Fibroblast of mammary gland (primary cell): ENCODE data around the gene SF3B6.
"Not testable (repeated sequence)": the region's sequence is repeated elsewhere in the genome, so short reads cannot be mapped to it uniquely, and the experiment has no call there.

ENCODE experiments used
- DNase-seq: peaks from one replicate; pipeline ENCODE4 v3.0.0-alpha.2; 2010; ENCODE audit warnings: low read depth
- H3K4me3 ChIP-seq: 2 replicates; pipeline ENCODE4 v1.5.1; 2011; ENCODE audit warnings: low read depth, mild to moderate bottlenecking, low read length, moderate library complexity; ENCODE audit not compliant: control insufficient read depth
- TF ChIP-seq, protein P1 (sequence below): conservative IDR thresholded peaks from 2 replicates; pipeline ENCODE4 v1.5.1; 2011; ENCODE audit warnings: low read depth, low read length, inconsistent platforms; ENCODE audit not compliant: control insufficient read depth, insufficient read depth

Gene SF3B6

DNA sequence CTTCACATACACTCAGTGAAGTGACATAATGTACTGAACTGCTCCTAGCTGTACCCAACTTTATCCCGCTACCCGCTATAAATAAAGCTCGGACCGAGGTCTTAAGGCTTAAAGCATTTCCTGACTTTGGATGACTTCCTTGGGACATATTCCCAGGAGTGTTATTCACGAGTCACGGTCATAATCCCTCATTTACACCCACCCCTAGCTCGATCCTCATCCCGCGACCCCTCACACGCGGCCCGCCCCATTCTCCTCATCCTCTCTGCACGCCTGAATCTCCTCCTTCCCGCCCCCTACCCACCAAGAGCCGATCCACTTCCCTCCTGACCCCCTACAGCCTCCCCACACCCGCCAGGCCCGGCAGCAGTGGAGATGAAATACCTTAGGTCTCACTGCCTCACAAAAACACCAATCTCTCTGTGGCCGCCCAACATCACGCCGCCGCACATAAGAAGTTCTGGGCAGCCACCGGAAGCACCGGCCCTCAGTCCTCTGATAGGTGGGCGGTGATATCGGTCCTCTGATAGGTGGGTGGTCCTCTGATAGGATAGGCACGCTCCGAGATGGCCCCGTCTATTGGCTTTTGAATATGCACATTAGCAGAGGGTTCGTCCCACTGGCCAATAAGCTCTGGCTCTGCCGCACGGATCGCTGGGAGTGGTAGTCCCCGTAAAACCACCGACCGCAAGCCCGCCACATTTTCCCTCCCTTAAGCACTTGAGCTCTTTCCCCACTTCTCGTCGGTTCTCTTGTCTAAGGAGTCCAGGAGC lies 29.0 kb downstream of the SF3B6 start, which contains the start of gene WDCP:
WDCP (minus strand) TSS at position 462 of the 773 bp plus-strand sequence. CDS start 7,897 bp downstream, outside the sequence.
- H3K4me3 ChIP-seq = peak within 1 kb of the TSS; percentile 96
- DNase-seq = peak; percentile 98
- TF ChIP-seq, protein P1, sequence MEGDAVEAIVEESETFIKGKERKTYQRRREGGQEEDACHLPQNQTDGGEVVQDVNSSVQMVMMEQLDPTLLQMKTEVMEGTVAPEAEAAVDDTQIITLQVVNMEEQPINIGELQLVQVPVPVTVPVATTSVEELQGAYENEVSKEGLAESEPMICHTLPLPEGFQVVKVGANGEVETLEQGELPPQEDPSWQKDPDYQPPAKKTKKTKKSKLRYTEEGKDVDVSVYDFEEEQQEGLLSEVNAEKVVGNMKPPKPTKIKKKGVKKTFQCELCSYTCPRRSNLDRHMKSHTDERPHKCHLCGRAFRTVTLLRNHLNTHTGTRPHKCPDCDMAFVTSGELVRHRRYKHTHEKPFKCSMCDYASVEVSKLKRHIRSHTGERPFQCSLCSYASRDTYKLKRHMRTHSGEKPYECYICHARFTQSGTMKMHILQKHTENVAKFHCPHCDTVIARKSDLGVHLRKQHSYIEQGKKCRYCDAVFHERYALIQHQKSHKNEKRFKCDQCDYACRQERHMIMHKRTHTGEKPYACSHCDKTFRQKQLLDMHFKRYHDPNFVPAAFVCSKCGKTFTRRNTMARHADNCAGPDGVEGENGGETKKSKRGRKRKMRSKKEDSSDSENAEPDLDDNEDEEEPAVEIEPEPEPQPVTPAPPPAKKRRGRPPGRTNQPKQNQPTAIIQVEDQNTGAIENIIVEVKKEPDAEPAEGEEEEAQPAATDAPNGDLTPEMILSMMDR = no peak

DNA sequence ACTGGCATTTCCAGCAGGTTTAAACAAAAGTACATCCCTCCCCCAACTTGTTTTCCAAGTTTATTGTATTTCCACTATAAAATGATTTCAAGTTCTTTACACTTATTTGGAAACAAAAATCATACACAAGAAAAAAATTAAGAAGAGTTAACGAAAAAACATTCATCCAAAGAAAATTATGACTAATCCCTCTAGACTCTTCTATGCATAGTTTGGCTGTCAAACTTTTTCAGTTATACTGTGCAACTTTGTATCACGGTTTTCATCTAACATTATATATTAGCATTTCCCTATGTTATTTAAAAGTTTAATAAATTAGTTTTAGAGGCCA lies 29.6 kb downstream of the SF3B6 start:
- TF ChIP-seq, protein P1 = no peak
- DNase-seq = peak; percentile 10
- H3K4me3 ChIP-seq = peak overlapping the region; percentile 96

DNA sequence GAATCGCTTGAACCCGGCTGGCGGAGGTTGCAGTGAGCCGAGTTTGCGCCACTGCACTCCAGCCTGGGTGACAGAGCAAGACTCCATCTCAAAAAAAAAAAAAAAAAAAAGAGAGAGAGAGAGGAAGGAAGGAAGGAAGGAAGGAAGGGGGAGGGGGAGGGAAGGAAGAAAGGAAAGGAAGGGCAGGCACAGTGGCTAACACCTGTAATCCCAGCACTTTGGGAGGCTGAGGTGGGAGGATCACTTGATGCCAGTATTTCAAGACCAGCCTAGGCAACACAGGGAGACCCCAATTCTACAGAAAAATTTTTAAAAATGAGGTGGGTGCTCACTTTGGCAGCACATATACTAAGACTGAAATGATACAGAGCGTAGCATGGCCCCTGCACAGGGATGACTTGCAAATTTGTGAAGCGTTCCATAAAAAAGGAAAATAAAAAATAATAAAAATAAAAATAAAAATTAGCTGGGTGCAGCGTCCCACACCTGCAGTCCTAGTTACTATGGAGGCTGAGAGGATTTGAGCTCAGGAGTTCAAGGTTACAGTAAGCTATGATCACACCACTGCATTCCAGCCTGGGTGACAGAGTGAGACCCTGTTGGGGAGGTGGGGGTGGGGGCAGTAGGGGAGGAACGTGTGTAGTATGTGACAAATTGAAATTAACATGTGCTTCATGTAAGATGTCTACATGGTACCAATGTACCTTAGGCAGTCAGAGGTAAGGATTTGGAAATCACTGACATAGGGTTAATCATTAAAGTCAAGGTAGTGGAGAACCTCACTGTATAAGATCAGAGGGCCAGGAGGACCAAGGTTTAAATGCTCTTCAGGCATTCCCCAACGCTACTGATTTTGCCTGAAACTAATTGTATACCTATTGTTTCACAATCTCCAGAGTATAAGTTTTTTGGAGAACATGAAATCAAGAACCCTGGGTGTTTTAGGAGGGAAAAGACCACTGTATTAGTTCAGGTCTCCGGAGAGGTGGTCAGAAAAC lies 30.3 kb downstream of the SF3B6 start:
- TF ChIP-seq, protein P1 = no peak
- DNase-seq = no peak
- H3K4me3 ChIP-seq = peak overlapping the region; percentile 96

DNA sequence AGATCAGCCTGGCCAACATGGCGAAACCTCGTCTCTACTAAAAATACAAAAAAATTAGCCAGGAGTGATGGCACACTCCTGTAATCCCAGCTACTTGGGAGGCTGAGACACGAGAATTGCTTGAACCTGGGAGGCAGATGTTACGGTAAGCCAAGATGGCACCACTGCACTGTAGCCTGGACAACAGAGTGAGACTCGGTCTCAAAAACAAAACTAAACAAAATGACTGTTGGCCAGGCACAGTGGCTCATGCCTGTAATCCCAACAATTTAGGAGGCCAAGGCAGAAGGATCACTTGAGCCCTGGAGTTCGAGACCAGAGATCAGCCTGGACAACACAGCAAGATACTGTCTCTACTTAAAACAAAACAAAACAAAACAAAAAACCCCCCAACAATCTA lies 33.0 kb downstream of the SF3B6 start:
- H3K4me3 ChIP-seq, DNase-seq: not testable (repeated sequence)

DNA sequence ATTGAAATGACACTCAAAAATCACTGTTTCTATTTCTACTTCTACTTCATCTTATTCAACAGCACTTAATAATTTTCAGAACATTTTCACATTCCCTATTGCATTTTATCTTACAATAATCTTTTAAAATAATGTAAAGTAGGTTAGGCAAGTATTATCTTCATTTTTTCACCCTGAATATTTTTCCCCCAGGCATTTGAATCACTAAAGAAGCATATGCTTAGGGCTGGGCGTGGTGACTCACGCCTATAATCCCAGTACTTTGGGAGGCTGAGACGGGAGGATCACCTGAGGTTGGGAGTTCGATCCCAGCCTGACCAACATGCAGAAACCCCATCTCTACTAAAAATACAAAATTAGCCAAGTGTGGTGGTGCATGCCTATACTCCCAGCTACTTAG lies 35.6 kb downstream of the SF3B6 start:
- DNase-seq = no peak
- TF ChIP-seq, protein P1 = no peak
- H3K4me3 ChIP-seq = no peak overlapping the region

DNA sequence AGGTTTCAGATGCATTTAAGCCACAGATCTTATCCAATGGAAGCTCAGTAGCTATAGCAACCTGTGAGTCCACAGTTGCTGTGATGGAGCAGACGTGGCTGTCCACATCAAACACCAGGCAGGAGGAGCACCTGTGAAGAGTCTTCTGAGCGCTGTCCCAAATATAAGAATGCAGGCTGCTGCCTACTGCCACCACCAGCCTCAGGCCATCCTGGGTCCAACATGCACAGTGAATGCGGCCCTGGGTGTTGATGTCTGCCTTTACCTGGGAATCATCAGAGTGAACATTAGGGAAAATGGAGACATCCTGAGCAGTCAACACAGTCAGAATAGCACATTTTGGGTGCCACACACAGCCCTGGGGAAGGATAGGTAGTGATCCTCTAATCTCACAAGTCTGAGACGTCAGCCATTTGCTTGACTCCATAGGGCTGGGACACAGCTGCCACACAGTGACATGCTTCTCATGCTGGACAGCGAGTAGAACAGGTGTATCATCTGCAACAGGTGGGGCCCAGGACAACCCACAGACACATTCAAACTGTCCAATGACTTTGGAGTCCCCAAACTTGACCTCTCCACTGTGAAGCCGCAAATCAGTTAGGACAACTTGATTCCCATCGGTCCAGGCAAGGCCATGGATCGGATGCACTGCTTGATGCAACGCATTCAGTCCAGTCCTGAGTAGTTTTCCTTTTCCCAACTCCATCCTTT lies 37.2 kb downstream of the SF3B6 start:
- no peak for DNase-seq
- TF ChIP-seq, protein P1 = no peak

More for the DNA sequence above, 37.2 kb downstream of the SF3B6 start:
- no peak overlapping the region for H3K4me3 ChIP-seq
